ENCODE data around the gene SLC9A1.

DNA sequence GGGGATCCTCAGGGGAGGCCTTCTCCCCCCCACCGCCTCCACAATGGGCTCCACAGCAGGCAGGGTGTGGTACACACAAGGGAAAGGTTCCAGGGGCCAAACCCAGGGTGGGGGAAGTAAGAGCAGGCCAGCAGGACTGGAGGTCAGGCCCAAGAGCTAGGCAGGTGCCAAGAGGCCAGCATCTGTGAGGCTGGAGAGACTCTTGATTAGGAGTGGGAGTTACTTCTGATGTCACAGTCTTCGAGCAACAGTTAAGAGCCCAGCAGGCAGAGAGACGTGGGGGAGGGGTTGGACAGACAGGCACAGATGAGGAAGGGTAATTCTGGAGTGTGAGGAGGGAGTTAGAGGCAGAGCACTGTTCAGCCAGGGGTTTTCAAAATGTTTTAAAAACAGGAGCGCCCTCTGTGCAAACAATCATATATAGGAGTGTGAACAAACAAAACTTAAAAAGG is 55.8 kb downstream of the SLC9A1 start:
- no peak for TF ChIP-seq POLR2A (IDR thresholded peaks at IDR 0.05)
- TF ChIP-seq, protein P1, sequence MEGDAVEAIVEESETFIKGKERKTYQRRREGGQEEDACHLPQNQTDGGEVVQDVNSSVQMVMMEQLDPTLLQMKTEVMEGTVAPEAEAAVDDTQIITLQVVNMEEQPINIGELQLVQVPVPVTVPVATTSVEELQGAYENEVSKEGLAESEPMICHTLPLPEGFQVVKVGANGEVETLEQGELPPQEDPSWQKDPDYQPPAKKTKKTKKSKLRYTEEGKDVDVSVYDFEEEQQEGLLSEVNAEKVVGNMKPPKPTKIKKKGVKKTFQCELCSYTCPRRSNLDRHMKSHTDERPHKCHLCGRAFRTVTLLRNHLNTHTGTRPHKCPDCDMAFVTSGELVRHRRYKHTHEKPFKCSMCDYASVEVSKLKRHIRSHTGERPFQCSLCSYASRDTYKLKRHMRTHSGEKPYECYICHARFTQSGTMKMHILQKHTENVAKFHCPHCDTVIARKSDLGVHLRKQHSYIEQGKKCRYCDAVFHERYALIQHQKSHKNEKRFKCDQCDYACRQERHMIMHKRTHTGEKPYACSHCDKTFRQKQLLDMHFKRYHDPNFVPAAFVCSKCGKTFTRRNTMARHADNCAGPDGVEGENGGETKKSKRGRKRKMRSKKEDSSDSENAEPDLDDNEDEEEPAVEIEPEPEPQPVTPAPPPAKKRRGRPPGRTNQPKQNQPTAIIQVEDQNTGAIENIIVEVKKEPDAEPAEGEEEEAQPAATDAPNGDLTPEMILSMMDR (IDR thresholded peaks at IDR 0.05), result no peak

All from right lobe of liver (tissue), 4 donors.